ENCODE measurements around the gene ITFG2.
"Not testable (repeated sequence)": the region's sequence is repeated elsewhere in the genome, so short reads cannot be mapped to it uniquely, and the experiment has no call there.

The ITFG2 gene

GRCh38 chr12:2812290-2813213 is at the start of gene ITFG2:
Gene ITFG2, plus strand, starts transcription at chr12:2812668. Its CDS starts 93 bp downstream, at chr12:2812761.
- DNase-seq (ENCODE audit: low read depth) = peak; percentile 99

- no peak for DNase-seq (ENCODE audit: low read depth)
Observed at GRCh38 chr12:2764398-2764797, 48.1 kb upstream of the ITFG2 start.

DNA sequence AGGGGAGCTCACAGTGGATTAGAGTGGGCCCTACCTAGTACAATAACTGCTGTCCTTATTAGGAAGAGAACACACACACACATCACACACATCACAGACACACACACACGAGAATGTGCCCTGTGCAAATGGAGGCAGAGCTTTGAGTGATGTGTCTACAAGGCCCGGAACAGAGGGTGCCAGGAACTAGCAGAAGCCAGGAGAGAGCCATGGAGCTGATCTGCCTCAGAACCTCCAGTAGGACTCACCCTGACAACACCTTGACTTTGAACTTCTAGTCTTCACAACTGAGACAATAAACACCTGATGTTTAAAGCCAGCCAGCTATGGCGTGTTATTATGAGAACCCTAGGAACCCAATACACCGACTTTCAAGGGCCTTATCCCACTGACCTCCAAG is 47.4 kb upstream of the ITFG2 start:
- no peak for DNase-seq (ENCODE audit: low read depth)

GRCh38 chr12:2765608-2766007 is 46.9 kb upstream of the ITFG2 start:
- DNase-seq (ENCODE audit: low read depth) = no peak

- DNase-seq (ENCODE audit: low read depth) = no peak
Observed at GRCh38 chr12:2768224-2768961, 44.1 kb upstream of the ITFG2 start.

DNA sequence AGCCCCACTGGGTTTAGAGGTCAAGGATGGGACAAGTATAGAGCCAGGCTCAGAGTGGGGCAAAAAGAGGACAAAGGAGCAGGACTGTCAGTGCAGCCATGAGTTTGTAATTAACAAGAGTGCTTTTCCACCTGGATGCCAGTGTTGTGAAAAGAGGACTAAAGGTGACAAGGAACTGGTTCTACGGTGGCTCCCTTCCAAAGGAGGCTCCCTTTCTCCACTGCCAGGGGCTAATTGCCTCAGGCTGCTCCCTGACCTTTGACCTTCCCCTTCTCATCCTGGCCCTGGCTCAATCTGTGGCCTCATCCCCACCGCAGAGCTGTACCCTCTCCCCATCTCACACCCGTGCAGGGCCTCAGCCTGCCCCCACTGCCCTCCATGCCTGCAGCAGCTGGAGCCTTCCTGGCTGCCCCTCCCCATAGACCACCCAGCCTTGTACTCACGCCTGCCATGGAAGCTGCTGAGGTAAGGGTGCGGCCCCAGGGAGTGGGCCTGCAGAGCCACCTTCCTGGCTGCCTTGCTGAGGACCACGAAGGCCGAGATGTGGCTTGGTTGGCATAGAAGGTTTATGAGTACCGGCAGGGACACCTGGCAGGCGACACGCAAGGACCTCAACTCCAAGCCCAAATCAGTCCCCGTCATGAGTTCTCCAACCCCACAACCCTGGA is 42.5 kb upstream of the ITFG2 start:
- no peak for DNase-seq (ENCODE audit: low read depth)

DNA sequence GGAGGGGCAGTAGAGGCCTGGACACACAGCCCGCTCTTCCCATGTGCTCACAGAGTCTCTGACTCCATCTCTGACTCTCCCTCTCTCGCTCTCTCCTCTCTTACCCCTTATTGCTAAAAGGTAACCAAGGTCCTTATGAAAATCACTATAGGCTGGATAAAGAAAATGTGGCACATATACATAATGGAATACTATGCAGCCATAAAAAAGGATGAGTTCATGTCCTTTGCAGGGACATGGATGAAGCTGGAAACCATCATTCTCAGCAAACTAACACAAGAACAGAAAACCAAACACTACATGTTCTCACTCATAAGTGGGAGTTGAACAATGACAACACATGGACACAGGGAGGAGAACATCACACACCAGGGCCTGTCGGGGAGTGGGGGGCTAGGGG is 41.9 kb upstream of the ITFG2 start:
- not testable (repeated sequence) for DNase-seq (ENCODE audit: low read depth)

DNA sequence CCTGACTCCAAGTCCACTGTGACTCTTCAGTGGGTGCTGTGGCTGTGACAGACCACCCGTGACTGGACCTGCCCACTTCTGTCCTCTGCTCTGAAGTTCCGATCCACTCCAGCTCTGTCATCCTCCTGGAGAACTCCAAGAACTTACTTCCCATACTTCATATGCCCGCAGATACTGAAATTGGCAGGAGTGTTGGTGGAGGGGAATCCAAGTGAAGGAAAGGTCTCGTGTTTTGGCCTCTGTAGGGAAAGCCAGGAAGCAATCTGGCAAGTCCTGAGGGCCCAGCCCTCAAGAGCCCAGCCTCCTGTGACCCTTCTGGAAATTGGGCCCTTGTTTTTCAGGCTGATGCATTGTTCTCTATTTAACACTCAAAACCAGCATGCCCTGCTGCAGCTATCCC is 40.1 kb upstream of the ITFG2 start:
- no peak for DNase-seq (ENCODE audit: low read depth)

DNA sequence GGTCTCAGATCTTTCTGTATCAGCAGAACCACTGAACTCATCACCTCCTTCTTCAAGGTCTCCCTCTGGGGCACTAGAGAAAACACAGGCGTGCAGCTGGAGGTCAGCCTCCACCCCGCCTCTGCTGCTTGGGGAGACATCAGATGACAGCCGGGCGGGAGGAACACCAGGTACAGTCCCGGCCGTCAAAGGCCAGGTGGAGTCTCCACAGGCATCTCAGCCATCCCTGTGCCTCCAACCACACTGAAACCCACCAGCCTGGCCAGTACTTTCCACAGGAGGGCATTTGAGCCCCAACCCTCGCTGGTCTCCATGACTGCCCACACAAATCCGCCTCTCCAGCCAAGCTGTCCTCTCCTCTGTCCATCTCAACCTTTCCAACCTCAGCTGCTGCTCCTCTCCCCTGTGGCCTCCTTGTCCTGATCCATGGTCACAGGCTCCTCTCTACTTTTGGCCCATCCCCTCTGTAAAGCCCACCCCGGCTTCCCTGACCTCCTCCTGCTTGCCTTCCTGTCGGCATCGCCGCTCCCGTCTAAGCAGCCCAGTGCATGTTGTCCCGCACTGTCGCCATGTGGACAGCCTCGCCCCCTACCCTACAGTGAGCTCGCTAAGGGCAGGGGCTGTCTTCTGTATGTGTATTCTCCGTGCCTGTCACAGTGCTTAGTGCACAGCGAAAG is 39.1 kb upstream of the ITFG2 start:
- DNase-seq (ENCODE audit: low read depth) = no peak

- DNase-seq (ENCODE audit: low read depth) = no peak
Observed at GRCh38 chr12:2775431-2775830, 37.0 kb upstream of the ITFG2 start.

DNA sequence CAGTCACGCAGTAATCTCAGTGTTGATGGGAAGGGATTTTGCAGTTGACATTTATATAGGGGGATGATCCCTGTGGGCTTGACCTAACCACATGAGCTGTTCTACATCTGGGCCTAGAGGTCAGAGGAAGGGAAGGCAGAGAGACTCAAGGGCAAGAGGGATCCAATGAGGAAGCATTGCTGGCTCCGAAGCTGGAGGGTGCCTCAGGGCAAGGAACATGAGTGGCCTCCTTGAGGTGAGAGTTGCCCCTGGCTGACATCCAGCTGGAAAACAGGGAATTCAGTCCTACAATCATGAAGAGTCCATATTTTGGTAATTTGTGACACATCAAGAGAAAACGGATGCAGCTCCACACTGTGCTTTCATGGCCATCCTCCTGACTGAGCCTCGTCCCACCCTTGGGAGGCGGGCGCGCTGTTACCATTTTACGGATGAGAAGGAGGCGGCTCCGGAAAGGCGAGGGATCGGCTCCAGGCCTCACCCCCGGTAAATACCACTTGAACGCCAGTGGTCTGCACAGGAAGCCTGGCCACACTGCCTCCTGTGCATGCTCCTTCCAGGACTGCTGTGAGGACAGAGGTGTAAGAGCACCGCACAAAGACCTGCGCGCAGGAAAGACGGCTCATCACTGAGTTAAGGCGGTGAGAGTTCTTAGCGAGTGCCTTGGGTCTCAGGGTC is 36.2 kb upstream of the ITFG2 start:
- no peak for DNase-seq (ENCODE audit: low read depth)

DNA sequence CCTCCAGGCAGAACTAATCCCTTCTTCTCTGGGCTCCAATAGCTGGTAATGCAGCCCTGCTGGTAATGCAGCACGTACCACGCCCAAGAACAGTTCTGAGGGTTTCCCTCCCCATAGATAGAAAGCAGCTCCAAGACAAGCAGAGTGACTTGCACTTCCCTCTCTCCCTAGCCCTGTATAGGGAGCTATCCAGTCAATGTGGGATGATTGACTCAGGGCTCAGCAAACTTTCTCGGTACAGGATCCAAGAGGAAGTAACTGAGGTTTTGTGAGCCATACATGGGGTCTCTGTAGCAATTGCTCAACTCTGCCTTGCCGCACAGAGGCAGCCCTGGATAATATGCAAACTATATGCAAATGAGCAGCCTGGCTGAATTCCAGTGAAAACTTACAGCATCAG is 33.2 kb upstream of the ITFG2 start:
- DNase-seq (ENCODE audit: low read depth) = no peak

- DNase-seq (ENCODE audit: low read depth) = no peak
Observed at GRCh38 chr12:2783936-2784600, 28.4 kb upstream of the ITFG2 start.

GRCh38 chr12:2785017-2785416 is 27.5 kb upstream of the ITFG2 start:
- no peak for DNase-seq (ENCODE audit: low read depth)

- DNase-seq (ENCODE audit: low read depth) = no peak
Observed at GRCh38 chr12:2791089-2791488, 21.4 kb upstream of the ITFG2 start.

DNA sequence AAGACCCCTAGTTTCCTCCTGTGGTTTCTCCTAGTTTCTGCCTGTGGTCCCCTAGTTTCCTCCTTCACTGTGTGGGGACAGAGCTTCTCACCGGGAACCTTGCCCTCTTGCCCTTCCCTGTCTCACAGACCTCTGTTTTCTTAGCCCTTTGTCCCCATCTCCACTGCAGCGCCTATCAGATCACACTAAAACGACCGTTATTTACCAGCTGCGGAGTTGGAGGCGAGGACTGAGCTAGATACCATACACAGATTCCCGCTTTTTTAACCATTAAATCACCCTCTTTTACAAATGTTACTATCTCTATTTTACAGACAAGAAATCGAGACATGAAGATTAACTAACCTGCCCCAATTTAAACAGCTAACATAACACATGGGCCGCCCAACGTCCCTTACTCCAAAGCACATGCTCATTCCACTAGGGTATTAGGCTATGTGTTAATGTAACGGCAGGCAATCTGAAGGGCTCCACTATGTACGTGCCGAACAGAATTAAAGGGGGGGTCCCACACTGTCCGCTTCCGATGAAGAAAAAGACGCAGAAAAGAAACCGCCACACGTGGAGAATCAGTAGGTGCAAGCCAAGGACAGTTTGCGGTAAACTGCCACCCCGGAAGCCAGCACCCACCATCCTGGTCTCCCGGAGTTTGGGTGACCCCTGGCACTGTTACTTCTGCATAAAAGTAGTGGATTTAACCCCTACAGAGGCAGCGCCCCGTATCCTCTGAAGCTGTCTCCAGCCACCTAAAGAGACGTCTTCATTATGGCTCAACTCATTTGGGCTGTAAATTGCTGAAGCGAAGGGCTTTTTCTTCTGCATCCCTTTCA is 19.6 kb upstream of the ITFG2 start:
- no peak for DNase-seq (ENCODE audit: low read depth)

- DNase-seq (ENCODE audit: low read depth) = no peak
Observed at GRCh38 chr12:2793561-2793960, 18.9 kb upstream of the ITFG2 start.

DNA sequence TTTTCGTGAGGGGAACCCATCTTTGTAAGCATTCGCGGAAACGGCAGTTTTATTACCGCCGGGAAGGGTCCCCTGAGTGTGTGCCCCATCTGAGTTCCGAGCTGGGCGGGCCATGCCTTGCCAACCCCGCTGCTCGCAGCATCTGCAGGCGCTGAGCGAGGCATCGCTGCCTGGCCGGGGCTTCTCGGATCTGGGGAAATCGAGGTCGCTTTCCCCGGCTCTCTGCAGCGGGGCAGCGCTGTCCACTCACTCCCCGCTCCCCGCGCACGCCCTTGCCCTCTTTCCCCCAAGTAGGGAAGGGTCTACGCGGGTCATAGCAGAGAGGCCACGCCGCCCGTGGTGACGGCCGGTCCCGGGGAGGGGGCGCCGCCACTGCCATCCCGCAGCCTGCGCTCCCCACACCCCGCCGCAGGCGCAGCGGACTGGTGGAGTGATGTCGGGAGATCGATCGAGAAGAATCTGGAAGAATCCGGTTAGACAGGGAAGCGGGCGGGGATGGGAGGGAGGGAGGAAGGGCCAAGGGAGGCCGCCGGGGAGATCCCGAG is 18.2 kb upstream of the ITFG2 start:
- no peak for DNase-seq (ENCODE audit: low read depth)

DNA sequence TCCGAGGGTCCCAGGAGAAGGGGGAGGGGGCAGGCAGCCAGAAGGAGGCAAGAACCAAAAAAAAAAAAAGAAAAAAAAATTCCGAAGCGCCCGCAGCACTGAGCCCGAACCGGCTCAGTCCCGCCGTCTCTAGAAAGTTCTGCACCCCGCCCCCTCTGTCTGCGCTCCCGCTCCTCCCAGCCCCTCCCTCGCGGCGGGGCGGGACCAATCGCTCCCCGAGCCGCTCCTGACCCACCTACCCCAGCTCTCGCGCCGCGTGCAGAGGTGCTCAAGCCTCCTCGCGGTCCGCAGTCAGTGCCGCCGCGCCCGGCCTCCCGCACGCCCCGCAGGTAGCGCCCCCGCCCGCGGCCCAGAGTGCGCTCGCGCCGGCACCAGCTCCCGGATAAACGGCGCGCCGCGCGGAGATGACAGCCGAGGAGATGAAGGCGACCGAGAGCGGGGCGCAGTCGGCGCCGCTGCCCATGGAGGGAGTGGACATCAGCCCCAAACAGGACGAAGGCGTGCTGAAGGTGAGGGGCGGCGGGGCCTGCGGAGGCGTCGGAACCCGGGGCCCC is 17.7 kb upstream of the ITFG2 start, which contains the start of gene FKBP4:
TSS of gene FKBP4 (plus strand) at position 235 of the 554 bp plus-strand sequence. CDS start at position 405, 170 bp downstream.
- DNase-seq (ENCODE audit: low read depth) = peak; percentile 53

All from HS-27A (cell line).